HG03025 (cell line): ENCODE data around the gene TRAPPC2L.

Source experiments
- ATAC-seq: cut with Tn5 transposase; IDR thresholded peaks from one replicate; pipeline ENCODE4 v1.9.1; 2021; ENCODE audit warnings: mild to moderate bottlenecking, moderate library complexity; ENCODE audit not compliant: unreplicated experiment, low FRiP score

The TRAPPC2L gene

DNA sequence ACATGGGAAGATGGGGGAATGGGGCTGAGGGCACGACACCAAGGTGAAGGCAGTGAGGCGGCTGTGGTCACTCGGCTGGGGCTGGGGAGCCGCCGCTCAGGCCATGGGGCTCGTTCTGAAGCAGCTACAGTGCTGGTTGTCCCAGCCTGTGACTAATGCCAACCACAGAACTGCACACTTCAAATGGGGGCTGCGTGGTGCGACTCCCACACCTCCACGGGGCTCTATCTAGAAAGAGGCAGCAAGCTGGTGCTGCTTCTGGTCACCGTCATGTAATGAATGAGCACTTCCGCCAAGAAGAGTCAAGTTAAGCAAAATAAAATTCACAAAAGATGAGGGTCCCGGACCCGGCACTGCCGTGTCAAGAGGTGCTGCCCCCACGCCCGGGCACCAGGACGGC is 20.1 kb upstream of the TRAPPC2L start:
- ATAC-seq: no peak

DNA sequence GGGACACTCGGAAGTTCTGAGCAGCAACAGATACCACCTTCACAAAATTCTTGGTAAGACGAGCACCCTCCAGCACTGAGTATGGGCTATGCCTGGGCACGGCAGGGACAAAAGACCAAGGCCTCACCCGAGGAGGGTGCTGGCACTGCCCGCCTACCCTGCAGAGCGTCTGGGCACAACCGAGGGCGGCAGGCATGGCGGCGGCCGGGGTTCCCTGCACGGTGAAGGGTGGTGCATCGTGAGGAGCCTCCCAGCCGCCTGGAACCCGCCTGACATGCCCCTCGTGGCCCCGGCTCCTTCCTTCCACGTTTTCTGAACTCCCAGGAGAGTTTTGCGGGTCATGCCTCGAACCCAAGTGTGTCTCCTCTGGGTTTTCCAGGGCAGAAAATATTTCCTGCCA is 19.1 kb upstream of the TRAPPC2L start:
- ATAC-seq: no peak

DNA sequence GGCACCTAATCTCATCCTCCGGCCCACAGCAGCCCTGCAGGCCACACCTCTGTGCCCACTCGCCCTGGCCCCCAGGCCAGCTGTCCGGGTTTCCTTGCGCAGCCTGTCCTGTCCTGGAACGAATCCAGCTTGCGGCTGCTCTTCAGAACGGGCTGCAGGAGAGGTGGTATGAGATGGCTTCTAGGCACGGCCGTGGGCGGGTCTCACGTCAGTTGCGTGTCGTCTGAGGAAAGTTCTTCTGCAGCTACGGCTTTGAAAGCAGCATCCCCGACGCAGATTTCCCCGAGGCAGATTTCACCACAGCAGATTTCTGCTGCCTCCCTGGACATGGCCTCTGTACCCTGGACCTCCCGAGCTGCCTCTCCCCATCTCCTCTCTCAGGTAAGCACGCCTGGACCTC is 18.4 kb upstream of the TRAPPC2L start:
- ATAC-seq: no peak

DNA sequence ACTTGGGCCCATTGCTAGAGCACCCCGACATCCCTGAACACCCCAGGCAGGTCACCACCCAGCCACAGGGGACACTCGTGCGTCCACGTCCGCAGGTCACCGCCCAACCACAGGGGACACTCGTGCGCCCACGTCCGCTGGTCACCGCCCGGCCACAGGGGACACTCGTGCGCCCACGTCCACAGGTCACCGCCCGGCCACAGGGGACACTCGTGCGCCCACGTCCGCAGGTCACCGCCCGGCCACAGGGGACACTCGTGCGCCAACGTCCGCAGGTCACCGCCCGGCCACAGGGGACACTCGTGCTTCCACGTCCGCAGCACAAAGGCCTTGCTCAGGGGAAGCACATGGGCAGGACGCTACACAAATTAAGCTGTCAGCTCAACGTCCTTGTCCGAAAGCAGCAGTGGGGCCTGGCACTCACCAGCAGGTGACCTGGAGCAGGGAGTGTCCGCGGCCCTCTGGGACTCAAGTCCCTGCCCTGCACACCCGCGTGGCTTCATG is 17.8 kb upstream of the TRAPPC2L start:
- no peak for ATAC-seq

DNA sequence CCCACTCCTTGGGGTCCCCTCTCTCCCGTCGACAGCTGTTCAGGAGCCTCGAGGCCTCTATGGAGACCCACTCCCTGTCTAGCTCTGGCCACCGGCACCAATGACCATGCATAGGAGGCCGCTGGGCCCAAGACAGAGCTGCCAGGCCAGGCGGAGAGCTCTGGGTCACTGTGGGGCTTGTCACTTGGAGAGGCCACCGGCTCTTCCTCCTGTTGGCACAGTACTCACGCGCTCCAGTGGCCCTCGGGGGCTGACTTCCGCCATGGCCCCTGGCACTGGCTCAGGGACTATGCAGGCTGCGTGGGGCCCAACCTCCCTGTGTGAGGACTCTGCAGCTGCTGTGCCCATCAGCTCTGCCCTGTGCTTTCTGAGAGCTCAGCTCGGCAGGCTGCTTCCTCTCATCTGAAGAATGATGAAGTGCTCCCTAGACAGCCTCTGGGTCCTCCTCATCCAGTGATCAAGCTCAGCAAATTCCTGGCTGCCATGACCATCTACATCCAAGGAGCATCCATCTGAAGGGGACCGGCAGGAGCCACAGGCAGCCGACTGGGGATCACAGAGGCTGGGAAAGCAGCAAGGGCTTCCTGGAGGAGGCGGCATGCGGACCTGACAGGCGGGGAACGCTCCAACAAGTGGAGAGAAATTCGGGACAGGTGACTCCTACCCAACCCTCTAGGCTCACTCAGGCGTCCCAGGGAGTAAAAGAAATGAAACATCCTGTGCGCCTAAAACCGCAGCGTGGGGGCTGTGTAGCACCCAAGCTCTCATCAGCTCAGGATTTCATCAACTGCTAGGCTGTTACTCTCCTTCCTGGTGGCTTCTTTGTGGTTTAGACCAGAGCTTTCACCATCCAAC is 17.0 kb upstream of the TRAPPC2L start:
- no peak for ATAC-seq

DNA sequence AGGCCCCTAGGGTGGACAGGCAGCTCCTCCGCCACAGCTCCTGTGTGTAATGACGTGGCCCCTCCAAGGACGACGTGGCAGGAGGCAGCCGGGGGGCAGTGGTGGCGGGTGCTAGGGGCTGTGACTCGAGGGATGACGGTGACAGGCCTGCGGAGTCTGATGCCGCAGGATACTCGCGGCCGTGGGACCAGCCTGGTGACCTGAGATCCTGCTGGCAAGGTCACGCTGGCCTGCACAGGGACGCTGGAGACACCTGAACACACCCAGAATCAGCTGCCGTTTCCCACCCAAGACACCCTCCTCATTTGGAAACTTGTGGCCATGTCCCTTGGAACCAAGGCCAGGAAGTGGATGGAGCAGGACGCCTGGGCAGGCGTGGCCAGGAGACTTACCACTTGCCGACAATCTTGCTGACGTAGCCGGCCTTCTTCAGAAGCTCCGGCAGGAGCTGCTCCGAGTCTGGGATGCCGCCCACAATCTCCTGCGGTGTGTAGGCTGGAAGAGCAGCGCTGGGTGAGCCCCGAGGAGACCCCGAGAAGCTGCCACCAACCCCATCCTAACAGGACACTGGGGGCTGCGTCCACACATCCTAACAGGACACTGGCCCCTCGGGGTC is 16.2 kb upstream of the TRAPPC2L start:
- no peak for ATAC-seq

DNA sequence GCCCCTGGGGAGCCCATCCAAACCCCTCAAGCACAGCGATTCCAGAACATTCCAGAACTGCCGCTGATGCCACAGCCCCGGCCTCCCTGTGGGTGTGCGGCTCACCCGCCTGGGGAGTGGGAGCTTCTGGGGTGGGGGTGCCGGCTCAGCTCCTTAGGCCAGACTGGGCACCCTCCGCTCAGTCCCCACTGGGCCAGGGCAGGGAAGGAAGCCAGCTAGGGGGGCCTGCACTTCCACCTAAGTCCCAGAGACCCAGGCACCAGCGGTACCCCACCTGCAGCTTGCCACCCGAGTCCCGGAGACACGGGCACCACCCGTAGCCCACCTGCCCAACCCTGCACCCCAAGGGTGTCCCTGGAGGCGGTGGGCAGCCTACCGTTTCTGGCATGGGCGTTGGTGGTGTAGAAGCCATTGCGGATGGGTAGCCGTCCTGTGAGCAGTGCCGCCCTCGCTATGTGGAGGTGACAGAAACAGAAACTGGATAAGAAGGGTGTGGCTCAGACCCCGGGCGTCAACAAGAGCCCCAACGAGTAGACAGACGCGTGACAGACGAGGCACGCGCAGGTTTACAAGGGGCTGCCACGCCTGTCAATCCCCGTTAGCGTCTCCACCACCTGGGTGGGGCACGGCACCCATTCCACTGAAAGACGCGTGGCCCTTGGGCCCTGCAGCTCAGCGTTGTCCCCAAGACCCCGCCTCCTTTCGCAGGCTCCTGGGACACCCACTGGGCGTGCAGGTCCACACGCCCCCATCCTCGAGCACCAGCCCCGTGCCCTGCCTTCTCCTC is 15.2 kb upstream of the TRAPPC2L start:
- ATAC-seq: no peak

DNA sequence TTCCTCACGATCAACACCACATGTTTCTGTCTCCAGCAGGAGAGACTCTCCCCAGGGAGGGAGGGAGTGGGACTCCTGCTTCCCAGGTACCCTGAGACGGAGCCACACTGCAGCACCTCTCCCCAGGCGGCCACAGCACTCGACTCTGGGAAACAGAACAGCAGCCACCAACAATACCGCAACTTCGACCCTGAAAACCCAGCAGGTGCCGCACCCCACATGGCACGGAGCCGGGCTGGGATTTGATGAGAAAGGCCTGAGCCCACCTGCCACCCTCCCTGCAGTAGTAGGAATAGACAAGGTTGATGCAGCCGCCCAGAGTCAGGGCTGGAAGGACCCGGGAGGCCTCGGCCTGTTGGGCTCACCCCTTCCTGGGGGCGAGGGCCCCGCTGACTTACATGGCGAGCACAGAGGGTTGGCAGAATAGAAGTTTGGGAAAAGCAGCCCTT is 14.6 kb upstream of the TRAPPC2L start:
- ATAC-seq: no peak

DNA sequence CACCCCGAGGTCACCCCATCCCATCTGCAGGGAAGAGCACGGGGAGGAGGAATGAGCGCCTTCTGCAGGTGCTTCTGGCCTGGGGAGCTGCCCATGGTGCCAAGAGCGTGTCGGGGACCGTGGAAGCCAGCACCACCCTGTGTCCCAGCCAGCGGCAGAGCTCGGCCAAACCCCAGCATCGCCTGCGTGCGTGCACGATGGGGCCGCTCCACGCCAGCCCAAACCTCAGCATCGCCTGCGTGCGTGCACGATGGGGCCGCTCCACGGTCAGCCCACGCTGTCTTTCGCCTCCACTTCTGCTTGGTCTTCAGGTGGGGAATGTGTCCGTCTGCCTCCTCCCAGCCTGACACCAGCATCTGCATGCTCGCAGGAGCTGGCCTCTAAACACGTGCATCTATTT is 14.1 kb upstream of the TRAPPC2L start:
- ATAC-seq: no peak

DNA sequence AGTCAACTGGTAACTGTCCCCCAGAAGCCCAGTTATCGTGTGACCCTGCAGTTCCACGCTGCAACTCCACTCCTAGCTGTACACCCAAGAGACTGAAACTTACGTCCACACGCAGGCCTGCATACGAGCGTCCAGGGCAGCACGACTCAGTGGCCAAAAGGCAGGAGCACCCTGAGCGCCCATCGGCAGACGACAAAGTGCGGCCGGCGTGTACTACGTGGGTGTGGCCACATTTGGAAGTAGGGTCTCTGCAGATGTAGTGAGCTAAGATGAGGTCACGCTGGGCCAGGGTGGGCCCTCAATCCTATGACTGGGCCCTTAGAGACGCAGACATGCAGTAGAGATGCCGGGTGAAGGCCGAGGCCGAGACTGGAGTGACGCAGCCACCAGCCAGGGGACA is 13.7 kb upstream of the TRAPPC2L start:
- no peak for ATAC-seq

DNA sequence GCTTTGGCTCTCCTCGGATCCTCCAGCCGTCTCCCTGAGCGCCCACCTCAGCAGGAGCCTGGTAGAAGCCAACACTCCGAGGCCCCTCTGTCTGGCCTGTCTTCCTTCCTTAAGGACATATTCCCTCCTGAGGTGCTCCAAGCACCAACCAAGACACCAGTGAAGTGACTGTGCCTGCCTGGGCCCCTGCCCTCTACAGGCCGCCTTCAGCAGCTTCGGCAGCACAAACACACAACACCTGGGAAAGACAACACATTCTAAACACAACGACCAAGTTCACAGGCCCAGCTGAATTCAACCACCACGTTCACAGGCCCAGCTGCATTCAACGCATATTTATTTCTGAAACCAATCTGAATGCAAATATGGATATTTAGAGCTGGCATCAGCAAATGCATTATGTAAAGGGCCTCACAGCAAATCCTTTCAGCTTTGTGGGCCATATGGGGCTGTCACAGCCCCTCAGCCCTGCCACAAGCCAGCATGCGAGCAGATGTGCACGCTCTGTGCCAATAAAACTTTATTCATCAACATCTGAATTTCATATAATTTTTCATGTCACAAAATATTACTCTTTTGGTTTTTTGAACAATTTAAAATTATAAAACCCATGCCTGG is 12.4 kb upstream of the TRAPPC2L start:
- ATAC-seq: no peak

DNA sequence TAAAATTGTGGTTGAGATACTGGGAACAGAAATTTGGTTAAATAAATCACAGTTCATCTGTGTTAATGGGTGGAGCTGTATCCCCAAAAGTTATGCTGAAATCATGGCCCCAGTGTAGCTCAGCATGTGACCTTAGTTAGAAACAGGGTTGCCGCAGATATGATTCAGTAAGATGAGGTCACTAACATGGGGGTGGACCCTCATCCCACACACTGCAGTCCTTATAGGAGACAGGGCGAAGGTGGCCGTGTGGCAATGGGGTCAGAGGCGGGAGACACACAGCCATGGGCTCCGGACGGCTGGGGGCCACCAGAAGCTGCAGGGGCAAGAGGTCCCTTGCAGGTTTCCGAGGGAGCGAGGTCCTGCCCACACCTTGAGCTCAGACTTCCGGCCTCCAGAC is 10.8 kb upstream of the TRAPPC2L start:
- no peak for ATAC-seq

DNA sequence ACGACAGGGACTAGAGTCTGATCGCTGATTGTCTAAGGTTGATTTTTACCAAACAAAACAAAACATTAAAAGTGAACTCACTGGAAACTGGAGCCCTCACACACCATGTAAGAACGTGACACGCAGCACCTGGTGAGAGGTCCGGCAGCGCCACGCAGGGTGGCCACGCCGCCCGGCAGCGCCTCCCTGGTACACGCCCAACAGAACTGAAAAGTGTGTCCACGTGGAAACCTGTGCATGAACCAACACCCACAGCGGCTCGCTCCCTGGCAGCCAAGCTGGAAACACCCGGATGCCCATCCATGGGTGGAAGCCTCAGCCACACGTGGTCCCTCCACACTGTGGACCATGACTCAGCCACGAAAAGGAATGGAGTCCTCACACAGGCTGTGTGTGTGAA is 9.3 kb upstream of the TRAPPC2L start:
- ATAC-seq: no peak

DNA sequence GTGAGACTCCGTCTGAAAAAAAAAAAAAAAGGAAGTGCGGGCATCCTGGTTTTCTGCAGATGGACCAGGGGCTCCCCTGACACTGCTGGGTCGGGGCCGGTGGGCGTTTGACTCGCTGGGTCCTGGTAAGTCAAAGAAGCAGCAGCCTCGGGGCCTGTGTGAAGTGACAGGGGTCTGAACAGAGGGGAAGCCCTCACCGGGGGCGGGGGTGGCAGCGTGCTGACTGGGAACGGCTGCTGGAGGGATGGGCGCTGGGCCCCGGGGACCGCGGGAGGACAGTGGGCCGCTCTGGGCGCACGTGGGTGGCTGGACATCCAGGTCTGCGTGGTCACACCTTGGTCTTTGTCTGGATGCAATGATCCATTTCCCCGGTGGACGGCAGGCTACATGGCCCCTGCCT is 8.4 kb upstream of the TRAPPC2L start:
- ATAC-seq: no peak

DNA sequence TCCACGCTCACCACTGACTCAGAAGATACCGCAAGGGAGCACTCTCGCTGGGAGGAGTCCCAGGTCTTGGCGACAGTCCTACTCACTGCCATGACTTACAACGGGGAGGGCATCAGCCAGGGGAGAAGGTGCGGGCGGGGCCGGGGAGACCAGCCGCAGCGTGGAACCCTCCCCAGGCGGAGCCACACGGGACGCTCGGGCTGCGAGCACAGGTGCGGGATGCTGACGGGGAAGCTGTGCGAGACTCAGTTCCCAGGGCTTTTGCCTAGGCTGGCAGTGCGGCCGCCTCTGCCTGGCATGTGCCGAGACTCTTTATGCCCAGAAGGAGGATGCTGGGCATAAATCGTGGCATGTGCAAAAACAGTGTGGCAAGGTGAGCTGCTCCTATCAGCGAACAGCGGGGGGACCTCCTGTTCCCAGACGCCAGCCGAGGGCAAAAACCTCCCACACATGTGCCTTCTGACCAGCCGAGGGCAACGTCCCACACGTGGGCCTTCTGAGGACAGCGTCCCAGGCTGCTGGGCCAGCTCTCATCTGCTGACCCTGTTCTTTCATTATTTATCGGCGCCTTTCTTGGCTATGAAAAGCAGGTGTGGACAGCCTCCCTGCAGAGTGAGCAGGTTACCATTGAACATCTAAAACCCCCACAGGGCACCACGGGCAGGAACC is 6.3 kb upstream of the TRAPPC2L start:
- no peak for ATAC-seq

DNA sequence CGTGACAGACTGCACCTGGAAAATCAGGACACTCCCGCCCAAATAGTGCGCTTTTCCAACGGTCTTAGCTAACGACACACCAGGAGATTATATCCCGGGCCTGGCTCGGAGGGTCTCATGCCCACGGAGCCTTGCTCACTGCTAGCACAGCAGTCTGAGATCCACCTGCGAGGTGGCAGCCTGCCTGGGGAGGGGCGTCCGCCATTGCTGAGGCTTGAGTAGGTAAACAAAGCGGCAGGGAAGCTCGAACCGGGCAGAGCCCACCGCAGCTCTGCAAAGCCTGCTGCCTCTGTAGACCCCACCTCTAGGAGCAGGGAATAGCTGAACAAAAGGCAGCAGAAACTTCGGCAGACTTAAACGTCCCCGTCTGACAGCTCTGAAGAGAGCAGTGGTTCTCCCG is 5.3 kb upstream of the TRAPPC2L start:
- ATAC-seq: no peak

DNA sequence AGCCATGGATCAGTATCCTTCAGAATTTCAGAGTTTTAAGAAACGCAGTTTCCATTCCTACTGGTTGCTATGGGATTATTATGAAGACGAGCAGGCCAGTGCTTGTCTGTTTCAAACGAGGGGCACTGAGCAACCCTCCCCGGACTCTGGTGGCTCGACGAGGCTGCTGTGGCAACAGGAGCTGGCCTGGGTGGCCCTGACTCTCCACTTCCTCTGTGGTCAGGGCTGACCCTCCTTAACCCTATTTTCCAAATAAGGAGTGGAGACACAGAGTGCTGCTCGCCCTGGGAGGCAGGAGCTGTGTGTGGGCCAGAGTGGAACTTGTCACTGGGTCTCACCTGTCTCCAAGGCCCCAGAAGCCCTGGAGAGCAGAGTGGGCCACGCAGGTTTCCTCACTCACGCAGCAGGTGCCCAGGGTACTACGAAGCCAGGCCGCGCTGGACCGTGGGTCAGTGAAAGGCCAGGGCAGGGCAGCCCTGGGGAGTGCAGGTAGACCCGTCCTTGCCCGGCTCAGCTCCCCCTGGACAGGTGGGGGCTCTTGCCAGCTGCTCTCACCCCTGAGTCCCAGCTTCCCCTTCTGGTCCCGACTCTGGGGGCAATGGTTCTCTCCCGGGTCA is 3.5 kb upstream of the TRAPPC2L start:
- ATAC-seq: no peak

DNA sequence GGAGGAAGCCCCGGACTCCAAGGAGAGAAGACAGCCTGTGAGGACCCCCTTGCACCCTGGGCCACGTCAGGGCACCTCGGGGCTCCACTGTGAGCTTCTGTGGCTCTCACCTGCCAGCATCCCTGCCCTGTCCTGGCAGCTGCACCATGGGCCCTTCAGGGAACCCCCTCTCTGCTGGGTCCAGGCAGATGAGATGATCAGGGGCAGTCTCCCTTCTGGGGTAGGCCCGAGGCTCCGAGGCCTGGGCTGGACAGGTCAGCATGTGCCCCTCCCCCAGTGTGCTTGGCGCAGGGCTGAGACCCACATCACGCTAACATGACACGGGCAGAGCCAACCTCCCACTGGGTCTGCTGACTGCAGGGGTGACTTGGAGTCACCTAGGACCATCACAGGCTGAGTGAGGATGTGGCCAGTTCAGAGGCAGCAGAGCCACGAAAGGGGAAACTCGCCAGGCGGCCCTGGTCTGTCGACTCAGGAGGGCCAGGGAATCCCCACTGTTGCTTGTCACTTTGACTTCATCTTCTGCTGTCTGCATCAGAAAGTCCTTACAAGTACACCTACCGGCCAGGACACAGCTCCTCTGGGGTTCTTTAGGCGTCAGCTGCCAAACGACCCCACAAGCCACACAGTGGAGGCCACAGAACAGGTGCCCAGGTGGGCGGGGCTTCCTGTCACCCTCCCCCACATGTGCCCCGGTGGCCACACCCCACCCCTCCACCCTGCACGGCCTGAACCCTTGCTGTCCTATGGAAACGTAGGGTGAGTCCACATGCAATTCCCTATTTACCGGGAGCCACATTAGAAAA is 2.4 kb upstream of the TRAPPC2L start:
- no peak for ATAC-seq

DNA sequence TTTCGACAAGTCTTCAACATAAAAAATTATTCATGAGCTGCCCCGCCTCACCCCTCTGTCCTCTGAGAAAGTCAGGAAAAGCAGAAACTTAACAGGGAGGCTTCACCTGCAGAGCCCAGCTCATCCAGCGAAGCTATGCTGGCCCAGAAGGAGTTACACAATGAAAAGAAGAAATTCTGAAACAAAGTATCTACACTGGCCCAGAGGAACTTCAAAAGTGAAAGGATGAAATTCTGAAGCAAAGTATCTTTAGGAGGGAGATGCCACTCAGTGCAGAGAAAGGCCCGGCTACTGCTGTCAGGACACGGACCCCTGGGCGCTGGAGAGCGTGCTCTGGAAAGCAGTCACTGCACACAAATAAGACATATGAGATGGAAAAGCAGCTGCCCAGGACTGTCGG is 1.8 kb upstream of the TRAPPC2L start:
- ATAC-seq: no peak
